Amniotic epithelial cell (primary cell): ENCODE results near the gene FCRLA.
"Not testable (repeated sequence)": the region's sequence is repeated elsewhere in the genome, so short reads cannot be mapped to it uniquely, and the experiment has no call there.

Experiments
- DNase-seq: peaks from one replicate; pipeline ENCODE4 v3.0.0-alpha.2; 2010; ENCODE audit warnings: low read depth

Gene FCRLA

DNA sequence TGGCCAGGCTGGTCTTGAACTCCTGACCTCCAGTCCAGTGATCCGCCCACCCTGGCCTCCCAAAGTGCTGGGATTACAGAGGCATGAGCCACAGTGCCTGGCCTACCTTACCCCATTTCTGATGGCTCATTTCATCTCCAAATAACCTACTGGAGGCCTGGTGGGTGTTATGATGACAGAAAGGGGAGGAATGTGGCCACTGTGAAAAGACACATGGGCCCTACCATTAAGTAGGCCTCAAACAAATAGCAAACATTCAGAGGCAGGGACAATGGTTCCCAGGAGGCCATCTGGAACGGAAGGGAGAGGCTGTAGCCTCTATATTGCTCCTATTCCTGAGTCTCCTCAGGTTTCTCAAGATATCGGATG lies 932 bp upstream of the FCRLA start:
- peak; percentile 10 for DNase-seq

DNA sequence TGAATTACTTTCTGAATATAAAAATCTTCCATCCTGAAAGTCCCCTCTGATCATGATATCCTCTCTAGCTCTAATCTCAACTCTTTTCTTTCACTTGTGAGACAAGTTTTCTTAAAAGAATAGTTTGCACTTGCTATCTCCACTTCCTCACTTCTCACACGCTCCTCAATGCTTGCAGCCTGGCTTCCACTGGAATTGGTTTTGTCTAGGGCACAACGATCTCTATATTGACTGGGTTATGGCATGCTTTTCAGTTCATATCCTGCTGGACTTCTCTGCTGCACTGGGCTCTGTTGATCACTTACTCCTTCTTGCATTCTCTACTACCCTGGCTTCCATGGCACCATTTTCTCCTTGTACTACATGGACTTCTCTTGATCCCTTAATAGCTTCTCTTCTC lies 474 bp downstream of the FCRLA start:
- no peak for DNase-seq

DNA sequence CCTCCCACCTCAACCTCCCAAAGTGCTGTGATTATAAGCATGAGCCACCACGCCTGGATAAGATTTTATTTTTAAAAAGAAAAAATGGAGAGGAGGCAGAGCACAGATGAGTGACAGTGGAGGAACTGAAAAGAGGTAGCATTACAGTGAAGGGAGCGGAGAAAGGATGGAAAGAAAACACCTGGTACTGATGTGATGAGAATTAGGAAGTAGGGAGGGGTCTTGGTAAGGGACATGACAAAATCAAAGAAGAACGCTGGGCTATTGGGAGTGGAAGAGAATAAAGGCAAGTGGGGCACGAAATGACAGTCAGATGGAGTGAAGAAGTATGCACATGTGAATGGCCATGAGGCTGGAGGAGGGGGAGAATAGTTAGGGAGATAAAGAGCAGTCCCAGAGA lies 2.3 kb downstream of the FCRLA start:
- DNase-seq, result no peak

DNA sequence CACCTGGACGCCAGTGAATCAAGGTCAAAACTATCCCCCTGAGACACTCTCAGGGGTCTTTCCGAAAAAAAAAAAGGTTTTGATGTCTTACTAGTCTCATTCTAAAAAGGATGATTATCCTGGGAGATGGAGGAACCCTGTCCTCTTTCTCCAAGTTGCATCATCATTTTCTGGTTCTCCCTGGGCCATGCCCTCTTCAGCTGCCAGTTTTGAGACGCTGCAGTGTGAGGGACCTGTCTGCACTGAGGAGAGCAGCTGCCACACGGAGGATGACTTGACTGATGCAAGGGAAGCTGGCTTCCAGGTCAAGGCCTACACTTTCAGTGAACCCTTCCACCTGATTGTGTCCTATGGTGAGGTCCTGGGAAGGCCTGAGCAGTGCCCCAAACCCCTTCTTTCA lies 3.5 kb downstream of the FCRLA start:
- no peak for DNase-seq

DNA sequence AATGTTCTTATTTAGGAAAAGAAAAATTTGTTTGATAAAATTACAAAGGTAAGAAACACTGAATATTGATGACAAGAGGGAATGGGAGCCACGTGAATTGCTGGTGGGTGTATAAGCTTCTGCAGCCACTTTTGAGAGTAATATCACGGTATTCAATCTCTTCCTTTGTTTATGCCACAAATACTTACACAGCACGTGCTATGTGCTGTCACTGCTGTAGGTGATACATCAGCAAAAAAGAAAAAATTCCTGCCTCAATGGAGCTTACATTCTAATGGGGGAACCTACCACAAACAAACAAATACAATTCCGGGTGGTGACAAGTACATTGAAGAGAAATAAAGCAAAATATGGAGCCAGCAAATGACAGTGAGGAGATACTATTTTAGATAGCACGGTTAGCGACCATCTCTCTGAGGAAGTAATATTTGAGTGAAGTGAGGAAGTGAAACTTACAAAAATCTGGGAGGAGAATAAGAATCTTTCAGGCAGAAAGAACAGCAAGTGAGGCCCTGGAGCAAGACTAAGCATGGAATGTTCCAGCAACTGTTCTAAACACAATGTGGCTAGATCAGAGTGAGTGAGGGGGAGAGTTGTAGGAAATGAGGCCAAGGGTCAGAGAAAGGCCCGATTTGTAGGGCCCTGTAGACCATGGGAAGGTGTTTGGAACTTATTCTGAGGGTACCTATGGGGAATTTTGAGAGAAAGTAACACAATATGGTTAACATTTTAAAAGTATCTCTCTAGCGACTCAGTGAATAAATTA lies 11.7 kb downstream of the FCRLA start:
- DNase-seq, result no peak

DNA sequence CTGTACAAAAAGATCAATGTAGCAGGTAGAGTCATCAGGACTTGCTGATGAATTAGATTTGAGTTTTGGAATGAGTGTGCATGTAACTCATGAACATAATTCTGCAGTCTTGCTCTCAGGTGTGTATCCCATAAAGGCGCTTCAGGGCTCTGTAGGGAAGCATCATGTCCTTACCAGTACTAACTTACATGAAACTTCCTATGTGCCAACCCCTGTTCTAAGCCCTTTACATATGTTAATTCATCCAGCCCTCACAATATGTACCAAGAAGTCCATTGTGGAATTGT lies 12.2 kb downstream of the FCRLA start:
- DNase-seq, result no peak

DNA sequence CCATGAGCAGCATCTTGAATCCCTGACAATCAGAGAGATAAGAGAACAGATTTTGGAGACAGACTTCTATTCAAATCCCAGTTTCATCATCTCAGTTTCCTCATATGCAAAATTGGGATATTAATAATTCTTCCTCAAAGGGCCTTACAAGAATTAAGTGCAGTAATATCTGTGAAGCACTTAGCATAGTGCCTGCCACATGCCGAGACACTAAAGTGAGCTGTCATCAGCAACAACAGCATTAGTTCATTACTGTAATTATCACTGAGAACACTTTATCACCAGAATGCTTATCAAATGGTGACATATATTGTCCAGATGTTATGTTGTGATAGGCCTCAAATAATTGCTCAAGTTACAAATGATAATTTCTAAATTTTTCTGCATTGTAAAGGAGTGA lies 13.4 kb downstream of the FCRLA start:
- DNase-seq, result no peak

DNA sequence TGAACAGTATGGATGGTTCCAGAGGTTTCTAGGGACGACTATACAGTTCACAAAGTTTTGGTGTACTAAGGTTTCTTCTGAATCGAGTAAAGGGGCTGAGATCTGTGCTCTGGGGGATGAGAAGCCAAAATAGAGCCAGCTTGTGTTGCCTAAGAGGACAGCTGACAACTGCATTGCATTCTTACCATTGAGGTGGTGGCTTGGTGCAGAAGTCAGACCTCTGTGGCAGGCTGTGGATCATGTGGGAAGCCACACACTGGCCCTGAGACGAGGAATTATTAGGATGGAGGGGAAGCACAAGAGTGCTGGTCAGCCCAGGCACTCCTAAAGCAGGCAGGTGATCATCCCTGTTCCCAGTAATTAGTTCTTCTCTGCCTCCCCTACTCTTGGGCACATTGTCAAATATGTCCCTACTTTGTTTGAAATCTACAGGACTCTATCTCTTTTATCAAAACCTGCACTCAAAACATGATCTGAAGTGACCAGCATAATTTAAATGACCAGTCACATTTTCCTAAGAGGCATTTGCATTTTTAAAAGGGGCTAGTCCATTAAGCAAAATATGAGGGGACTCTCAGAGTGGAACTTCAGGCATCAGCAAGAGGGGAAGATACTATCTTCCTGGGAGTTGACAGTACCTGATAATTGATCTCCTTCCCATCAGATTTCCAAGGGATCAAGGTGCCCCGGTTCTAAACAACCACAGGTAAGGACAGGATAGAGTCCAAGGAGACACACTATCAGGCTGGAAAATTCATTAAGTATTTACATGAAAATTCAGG lies 14.1 kb downstream of the FCRLA start, which contains the start of gene FCRLB:
FCRLB (plus strand) TSS at position 589 of the 782 bp plus-strand sequence. CDS start 1,129 bp downstream, outside the sequence.
- DNase-seq, result no peak

DNA sequence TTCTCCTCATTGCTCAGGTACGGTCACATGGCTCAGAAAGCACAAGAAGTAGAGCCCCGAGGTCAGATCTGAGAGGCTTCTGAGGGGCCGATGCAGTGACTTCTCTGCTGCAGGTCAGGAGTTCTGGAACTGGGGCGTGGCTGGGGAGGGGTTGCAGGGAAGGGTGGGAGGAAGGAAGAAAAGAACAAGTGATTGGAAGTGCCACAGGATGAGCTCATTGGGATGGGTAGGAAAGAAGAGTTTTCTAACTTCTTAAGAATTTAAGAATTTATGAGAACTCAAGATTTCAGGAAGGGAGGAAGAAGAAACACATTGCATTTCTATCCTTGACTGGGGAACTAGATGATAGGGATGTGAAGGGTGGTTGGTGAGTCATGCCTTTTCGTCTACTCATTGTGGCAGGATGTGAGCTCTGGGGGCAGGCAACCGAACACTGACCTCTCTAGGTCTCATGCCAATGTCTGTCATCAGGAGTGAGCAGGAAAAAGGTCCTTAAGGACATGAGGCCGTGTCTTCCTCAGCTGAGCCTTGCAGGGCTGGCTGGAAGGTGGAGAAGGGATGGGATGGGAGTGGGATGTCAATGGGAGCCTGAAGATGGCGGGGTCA lies 14.8 kb downstream of the FCRLA start:
- DNase-seq, result peak; percentile 94

DNA sequence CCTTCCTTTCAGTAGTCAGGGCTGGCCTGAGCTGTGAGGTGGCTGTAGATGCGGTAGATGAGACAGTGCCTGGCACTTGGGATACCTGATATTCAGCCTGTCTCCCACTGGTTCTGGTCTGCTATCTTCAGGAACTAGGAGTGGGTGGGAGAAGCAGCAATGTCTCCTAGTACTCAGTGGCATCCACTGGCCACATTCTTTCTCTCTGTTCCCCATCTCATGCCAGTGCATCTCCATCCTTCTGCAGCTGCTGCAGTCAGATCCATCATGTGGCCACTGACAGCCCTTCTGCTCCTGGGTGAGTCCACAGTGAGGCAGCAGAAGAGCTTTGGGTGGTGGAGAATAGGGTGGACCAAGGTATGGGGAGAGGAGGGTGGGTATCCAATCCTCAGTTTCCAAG lies 15.4 kb downstream of the FCRLA start:
- DNase-seq, result no peak

DNA sequence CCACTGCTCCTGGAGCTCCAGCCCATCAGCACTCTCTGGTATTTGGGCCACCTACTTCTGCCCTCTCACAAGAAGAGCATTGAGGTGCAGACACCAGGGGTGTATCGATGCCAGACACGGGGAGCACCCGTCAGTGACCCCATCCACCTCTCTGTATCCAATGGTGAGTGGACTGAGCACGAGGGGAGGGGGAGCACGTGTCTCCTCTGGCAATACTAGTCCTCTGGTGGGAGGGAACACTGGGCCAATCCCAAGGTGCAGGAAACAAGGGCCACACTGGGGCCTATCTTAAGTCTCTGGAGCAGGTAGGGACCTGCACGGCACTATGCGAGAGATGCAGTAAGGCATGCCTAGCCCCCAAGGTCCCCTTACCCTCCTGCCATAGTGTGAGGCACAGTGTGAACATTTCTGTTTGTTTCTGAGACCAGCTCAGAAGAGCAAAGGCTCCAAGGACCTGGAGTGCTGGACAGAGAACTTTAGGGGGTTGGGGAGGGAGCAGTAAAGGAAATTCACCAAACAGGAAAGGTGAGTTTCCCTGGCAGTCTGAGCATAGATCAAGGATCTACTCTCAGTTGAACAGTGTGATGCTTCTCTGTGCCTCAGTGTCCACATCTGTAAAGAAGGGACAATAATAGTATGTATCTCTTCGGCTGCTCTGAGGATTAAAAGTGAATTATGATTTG lies 16.6 kb downstream of the FCRLA start:
- DNase-seq, result no peak

DNA sequence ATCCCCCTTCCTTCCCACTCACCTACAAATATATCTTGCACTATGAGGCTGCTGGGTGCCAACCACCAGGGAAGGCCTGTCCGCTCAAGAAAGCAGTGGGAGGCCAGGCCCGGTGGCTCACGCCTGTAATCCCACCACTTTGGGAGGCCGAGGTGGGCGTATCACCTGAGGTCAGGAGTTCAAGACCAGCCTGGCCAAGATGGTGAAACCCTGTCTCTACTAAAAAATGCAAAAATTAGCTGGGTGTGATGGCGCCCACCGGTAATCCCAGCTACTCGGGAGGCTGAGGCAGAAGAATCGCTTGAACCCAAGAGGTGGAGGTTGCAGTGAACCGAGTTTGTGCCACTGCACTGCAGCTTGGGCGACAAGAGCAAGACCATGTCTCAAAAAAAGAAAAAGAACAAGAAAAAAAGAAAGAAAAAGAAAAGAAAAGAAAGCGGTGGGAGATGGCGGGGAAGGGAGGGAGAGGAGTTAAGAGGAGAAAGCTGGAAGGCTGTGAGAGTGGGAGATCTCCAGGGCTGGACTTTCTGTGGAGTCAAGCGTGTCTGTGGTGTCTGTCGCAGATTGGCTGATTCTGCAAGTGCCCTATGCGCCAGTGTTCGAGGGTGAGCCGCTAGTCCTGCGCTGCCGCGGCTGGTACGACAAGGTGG lies 18.4 kb downstream of the FCRLA start:
- DNase-seq, result not testable (repeated sequence)

DNA sequence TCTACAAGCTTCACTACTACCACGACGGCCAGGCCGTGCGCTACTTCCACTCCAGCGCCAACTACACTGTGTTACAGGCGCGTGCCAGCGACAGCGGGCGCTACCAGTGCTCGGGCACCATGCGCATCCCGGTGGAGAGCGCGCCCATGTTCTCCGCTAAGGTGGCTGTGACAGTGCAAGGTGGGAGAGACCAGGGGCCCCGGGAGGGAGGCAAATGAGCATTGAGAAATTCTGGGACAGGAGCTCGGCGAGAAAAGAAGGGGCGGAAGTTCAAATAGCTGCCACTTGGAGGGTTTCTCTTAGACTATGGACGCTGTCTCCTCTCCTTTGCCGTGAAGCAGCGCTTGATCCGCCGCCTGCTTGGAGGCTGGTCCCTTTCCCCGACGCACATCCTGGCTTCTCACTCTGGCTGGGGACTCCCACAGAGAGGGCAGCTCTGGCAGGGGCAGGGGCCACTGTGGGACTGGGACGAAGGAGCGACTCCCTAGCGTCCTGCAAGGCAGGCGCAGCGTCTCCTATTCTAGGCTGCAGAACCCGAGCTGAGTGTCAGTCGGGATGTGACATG lies 19.0 kb downstream of the FCRLA start:
- peak; percentile 30 for DNase-seq

DNA sequence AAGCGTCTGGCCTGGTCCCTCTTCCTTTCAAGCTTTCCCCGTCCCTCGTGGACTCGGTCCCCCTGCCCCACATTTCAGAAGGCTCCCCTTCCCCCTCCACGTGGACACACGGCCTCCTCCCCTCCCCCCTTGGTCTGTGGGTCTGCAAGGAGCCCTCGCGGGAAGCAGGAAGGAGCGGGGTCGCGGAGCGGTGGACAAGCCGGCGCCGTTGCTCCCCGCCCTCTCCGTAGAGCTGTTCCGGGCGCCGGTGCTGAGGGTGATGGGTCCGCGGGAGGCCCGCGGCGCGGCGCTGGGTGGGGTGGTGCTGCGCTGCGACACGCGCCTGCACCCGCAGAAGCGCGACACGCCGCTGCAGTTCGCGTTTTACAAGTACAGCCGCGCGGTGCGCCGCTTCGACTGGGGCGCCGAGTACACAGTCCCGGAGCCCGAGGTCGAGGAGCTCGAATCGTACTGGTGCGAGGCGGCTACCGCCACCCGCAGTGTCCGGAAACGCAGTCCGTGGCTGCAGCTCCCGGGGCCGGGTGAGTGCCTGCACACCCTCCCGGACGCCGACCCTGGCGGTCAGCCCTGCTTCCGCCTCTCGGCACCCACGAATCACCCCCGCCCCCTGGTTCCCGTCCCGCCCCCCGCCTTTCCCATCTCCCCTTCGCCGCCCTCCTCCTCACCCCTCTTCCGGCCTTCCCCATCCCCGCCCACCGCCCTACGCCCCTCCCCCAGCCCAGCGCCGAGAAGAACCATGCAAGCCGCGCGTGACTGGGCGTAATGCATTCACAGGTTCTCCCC lies 19.6 kb downstream of the FCRLA start:
- DNase-seq, result peak; percentile 83

DNA sequence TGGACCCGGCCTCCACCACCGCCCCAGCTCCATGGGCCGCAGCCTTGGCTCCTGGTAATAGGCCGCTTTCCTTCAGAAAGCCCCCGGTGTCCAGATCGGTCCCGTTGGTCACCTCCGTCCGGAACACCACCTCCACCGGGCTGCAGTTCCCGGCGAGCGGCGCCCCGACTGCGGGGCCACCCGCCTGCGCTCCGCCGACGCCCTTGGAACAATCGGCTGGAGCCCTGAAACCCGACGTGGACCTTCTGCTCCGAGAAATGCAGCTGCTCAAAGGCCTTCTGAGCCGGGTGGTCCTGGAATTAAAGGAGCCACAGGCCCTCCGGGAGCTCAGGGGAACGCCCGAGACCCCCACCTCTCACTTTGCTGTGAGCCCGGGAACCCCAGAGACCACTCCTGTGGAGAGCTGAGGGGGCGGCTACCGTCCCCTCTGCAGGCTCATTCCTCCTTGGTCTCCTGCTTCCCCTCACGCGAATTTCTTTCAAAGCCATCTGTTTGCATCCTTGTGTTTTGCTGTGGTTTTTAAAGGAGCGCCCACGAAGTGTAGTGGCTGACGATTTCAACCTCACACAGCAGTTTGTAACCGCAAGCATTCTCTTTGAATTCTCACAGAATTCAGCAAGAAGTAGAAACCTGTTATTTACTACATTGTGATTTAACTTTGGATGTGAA lies 20.4 kb downstream of the FCRLA start:
- DNase-seq, result peak; percentile 95

DNA sequence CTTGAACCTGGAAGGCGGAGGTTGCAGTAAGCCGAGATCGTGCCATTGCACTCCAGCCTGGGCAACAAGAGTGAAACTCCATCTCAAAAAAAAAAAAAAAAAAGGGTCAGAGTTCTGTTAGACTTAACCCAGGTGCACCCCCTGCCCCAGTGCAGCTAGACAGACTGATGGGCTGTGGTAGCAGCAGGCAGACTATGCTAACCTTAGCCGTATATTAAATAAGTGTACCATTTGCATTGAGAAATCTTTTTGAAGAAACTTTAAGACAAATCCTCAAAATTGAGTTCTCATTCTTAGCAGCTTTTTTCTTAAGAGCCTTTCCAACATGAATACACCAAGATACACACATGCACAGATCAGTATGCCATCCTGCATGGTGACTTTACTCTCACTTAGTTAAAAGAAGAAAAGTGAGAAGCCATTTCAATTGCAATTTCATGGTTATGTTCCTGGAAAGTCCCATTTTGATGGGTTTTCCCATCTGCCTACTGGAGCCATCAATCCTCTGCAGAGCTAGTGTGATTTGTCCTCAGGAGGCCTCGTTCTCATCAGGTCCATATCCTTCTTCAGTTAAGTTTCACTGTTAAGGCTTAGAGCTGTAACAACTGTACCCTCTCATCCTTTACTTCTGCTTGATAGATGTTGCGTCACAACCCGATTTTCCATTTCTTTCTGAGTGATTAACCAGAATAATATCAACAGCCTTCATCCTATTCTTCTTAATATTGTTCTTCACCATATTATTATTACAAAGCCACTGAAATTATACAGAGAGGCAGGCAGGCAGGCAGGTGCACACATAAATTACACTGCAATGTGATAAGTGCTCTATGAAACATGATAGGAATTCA lies 21.6 kb downstream of the FCRLA start:
- DNase-seq, result no peak

DNA sequence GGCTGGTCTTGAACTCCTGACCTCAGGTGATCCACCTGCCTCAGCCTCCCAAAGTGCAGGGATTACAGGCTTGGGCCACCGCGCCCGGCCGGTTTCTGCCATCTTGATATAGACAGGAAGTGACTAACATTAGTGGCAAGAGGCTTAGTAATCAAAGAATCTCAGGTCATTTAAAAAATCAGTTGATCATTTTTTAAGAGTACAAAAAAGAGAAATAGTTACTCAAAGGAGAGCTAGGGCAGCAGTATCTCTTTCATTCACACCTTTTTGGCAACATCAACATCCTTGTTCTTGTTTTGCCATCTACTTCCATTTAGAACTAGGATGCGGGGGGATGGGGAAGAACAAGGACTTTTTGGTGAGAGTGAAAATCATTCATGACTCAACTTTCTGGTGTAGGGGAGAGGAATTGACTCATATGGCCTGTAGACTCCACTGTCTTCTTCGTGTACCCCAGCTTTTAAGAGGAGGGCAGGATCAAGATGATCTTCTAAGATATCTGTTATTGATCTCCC lies 23.1 kb downstream of the FCRLA start:
- peak; percentile 54 for DNase-seq

DNA sequence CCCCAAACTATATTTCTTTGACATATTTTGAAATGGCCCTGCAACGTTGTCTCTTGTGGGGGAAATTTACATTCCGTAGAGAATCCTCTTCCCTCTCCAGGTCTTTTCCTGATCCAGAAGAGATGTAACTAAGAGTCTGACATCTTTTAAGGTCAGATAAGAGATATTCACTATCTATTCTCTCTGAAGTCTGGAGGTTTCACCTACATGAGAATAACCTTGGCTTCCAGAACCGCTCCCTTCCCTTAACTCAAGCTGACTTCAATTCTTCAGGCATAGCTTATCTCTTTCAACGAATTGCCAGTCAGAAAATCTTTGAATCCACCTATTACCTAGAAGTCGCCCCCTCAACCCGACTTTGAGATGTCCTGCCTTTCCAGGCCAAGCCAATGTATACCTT lies 24.2 kb downstream of the FCRLA start:
- DNase-seq, result no peak

DNA sequence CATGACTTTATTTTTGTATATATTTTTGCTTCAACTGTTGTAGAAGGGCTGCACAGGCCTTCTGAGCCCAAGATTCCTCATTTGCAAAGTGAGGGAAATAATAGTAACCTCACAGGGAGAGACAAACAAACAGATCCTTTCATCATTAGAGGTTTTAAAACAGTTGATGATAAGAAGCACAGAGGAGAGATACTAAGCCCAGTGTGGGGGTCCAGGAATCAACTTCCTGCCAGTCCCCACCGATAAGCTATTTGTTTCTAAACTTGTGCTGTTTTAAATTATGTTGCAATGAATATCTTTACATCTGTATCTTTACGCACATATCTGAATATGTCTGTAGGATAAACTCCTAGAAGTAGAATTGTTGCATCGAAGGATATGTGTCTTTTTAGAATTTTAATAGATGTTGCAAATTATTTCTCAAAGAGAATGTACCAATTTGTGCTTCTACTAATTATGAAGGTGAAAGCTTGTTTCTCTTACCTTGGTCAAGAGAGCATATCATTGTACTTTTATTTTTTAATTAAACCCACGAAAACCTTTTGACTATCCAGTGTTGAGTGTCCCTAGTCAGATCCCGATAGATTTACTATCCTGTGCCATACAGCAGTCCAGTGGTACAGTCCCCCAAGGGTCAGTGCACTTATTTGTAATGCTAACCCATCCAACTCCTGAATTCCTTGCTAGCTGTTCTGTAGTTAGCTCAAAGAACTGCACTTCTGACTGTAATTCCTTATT lies 25.1 kb downstream of the FCRLA start:
- no peak for DNase-seq
